ENCODE measurements around the gene ELMO1. TPM values are rescaled to one million over a fixed set of nuclear protein-coding genes. Genes with fewer than 3 reads are reported as not detected.

ELMO1 gene
- total and polyA plus RNA-seq, 4 donors: 10.1 to 183 (median 34.4) TPM

DNA sequence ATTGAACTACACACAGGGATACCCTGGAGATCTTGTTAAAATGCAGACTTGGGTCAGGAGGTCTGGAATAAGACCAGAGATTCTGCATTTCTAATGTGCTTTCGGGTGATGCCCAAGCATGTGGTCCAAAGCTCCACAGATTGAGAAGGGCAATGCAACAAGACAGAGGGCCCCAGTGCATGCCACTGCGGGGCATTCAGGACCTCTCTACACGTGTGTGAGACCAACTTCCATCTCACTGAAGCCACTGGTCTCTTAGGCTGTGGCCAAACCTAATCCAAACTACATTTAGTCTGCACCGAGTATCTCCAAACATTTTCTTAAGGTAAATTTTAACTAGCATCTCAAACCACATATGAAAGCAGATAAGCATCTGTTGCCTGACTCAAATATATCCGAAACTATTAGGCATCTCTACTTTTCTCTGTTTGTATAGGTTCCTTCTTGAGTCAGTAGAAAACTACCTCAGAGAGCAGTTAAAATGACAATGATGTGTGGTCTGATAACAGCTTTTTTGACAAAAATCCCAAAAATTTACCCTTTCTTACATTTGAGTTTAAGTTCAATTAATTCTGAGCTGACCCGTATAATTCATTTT lies 107.5 kb downstream of the ELMO1 start:
- DNase-seq: no peak
- Histone ChIP-seq H3K9me3 (ENCODE audit: control insufficient read depth in 4 of 4, insufficient read depth in 3 of 4, low read length in 3 of 4) (no peaks in the 10 kb centered on the region), H3K27ac (ENCODE audit: low read depth in 1 of 2, low read length in 1 of 2) (no peak overlapping the region), H3K27me3 (ENCODE audit: control insufficient read depth in 3 of 3, insufficient read depth in 3 of 3, low read length in 2 of 3) (no peaks in the 10 kb centered on the region), H3K4me3 (no peak overlapping the region), H3K9ac (ENCODE audit: insufficient read depth in 1 of 2, low read length in 2 of 2) (no peak overlapping the region), H3K4me1 (ENCODE audit: control insufficient read depth in 5 of 5, insufficient read depth in 5 of 5, low read length in 5 of 5) (peaks cover 0 to 16% (median 2%) of the 10 kb centered on the region in 5 donors), H3K36me3 (ENCODE audit: control insufficient read depth in 4 of 4, insufficient read depth in 4 of 4, low read length in 4 of 4) (peaks cover 0 to 13% (median 5%) of the 10 kb centered on the region in 4 donors)
- TF ChIP-seq, protein P1, sequence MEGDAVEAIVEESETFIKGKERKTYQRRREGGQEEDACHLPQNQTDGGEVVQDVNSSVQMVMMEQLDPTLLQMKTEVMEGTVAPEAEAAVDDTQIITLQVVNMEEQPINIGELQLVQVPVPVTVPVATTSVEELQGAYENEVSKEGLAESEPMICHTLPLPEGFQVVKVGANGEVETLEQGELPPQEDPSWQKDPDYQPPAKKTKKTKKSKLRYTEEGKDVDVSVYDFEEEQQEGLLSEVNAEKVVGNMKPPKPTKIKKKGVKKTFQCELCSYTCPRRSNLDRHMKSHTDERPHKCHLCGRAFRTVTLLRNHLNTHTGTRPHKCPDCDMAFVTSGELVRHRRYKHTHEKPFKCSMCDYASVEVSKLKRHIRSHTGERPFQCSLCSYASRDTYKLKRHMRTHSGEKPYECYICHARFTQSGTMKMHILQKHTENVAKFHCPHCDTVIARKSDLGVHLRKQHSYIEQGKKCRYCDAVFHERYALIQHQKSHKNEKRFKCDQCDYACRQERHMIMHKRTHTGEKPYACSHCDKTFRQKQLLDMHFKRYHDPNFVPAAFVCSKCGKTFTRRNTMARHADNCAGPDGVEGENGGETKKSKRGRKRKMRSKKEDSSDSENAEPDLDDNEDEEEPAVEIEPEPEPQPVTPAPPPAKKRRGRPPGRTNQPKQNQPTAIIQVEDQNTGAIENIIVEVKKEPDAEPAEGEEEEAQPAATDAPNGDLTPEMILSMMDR (IDR thresholded peaks at IDR 0.05; ENCODE audit: control extremely low read depth, extremely low read depth): no peak
- ATAC-seq (ENCODE audit: insufficient read depth, low FRiP score): no peak
- WGBS, 2 donors: 30 to 49% methylated on average over 6 of the region's 6 CpGs

DNA sequence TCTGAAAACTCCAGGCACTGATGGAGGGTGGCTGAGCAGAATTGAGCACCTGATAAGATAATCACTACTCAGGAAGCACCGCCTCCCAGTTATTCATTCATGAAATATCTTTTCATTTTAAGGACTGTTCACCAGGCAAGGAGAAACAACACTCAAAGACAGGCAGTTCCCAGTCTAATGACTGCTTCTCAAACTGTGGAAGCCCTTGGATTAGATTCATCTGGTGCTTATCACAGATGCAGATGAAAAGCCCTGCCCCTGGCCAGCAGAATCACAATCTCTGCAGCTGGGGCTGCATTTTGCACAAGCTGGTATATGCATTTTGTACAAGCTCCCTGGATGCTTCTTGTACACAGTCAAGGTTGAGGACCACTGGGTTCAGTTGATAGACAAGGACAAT lies 109.7 kb downstream of the ELMO1 start:
- H3K27me3 ChIP-seq (ENCODE audit: control insufficient read depth in 3 of 3, insufficient read depth in 3 of 3, low read length in 2 of 3): no peaks in the 10 kb centered on the region
- H3K9me3 ChIP-seq (ENCODE audit: control insufficient read depth in 4 of 4, insufficient read depth in 3 of 4, low read length in 3 of 4): no peaks in the 10 kb centered on the region
- no peak overlapping the region for H3K27ac ChIP-seq (ENCODE audit: low read depth in 1 of 2, low read length in 1 of 2)
- no peak overlapping the region for H3K4me3 ChIP-seq
- DNase-seq (no peak), ATAC-seq (ENCODE audit: insufficient read depth, low FRiP score) (no peak)
- 78 to 93% methylated on average over 1 of the region's 1 CpG for WGBS, 2 donors
- peaks cover 0 to 13% (median 7%) of the 10 kb centered on the region in 4 donors for H3K36me3 ChIP-seq (ENCODE audit: control insufficient read depth in 4 of 4, insufficient read depth in 4 of 4, low read length in 4 of 4)
- TF ChIP-seq, protein P1 (IDR thresholded peaks at IDR 0.05; ENCODE audit: control extremely low read depth, extremely low read depth): no peak
- H3K4me1 ChIP-seq (ENCODE audit: control insufficient read depth in 5 of 5, insufficient read depth in 5 of 5, low read length in 5 of 5): peaks cover 0 to 7% (median 2%) of the 10 kb centered on the region in 5 donors
- H3K9ac ChIP-seq (ENCODE audit: insufficient read depth in 1 of 2, low read length in 2 of 2): no peak overlapping the region

DNA sequence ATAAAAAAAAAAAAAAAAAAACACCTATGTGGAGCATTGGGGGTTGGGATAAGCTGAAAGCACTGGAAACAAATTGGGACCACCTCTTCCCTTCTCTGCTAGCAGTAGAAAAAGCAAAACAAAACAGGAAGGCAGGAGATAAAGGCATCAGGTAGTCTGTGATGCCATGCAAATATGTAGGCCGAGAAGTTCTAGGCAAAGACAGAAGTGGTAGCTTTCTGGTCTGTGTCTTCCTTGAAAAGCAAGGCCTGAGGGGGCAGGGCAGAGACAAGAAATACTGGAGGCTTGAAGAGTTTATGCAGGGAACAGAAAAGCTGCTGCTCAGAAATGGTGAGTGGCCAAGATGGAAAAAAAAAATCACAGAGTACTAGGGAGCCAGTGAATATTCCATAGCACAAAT lies 111.1 kb downstream of the ELMO1 start:
- Histone ChIP-seq H3K36me3 (ENCODE audit: control insufficient read depth in 4 of 4, insufficient read depth in 4 of 4, low read length in 4 of 4) (peaks cover 0 to 9% (median 7%) of the 10 kb centered on the region in 4 donors), H3K27me3 (ENCODE audit: control insufficient read depth in 3 of 3, insufficient read depth in 3 of 3, low read length in 2 of 3) (no peaks in the 10 kb centered on the region), H3K4me1 (ENCODE audit: control insufficient read depth in 5 of 5, insufficient read depth in 5 of 5, low read length in 5 of 5) (peaks cover 0 to 7% (median 2%) of the 10 kb centered on the region in 5 donors), H3K9ac (ENCODE audit: insufficient read depth in 1 of 2, low read length in 2 of 2) (no peak overlapping the region), H3K9me3 (ENCODE audit: control insufficient read depth in 4 of 4, insufficient read depth in 3 of 4, low read length in 3 of 4) (no peaks in the 10 kb centered on the region), H3K4me3 (no peak overlapping the region), H3K27ac (ENCODE audit: low read depth in 1 of 2, low read length in 1 of 2) (no peak overlapping the region)
- ATAC-seq (ENCODE audit: insufficient read depth, low FRiP score) (no peak), DNase-seq (no peak)
- TF ChIP-seq, protein P1 (IDR thresholded peaks at IDR 0.05; ENCODE audit: control extremely low read depth, extremely low read depth): no peak
- 24 to 65% methylated on average over 1 of the region's 1 CpG for WGBS, 2 donors

DNA sequence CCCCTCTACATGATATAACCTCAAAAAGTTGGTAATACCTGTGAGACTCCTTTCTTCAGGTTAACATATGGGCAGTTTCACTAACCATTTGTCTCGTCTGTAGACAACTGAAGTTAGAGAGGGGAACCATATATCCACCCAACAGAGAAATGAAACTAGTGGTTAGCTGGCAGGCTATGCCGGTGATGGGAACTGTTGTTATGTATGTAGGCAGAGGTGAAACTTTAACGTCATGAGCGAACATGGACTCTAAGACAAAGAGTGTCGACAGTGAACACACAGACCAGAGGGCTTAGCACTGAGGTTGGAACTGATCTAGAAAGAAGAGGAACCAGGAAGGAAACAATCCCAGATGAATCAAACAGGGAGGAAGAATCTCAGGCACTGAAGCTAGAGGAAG lies 112.4 kb downstream of the ELMO1 start:
- TF ChIP-seq, protein P1 (IDR thresholded peaks at IDR 0.05; ENCODE audit: control extremely low read depth, extremely low read depth): no peak

More for the DNA sequence above, 112.4 kb downstream of the ELMO1 start:
- 66 to 71% methylated on average over 5 of the region's 5 CpGs for WGBS, 2 donors
- peaks cover 0 to 4% (median 2%) of the 10 kb centered on the region in 5 donors for H3K4me1 ChIP-seq (ENCODE audit: control insufficient read depth in 5 of 5, insufficient read depth in 5 of 5, low read length in 5 of 5)
- H3K9ac ChIP-seq (ENCODE audit: insufficient read depth in 1 of 2, low read length in 2 of 2): no peak overlapping the region
- peaks cover 0 to 12% (median 6%) of the 10 kb centered on the region in 4 donors for H3K36me3 ChIP-seq (ENCODE audit: control insufficient read depth in 4 of 4, insufficient read depth in 4 of 4, low read length in 4 of 4)
- H3K4me3 ChIP-seq: no peak overlapping the region
- no peaks in the 10 kb centered on the region for H3K9me3 ChIP-seq (ENCODE audit: control insufficient read depth in 4 of 4, insufficient read depth in 3 of 4, low read length in 3 of 4)
- no peak for DNase-seq
- H3K27me3 ChIP-seq (ENCODE audit: control insufficient read depth in 3 of 3, insufficient read depth in 3 of 3, low read length in 2 of 3): no peaks in the 10 kb centered on the region
- ATAC-seq (ENCODE audit: insufficient read depth, low FRiP score): no peak
- no peak overlapping the region for H3K27ac ChIP-seq (ENCODE audit: low read depth in 1 of 2, low read length in 1 of 2)

Measured in lung (tissue), 12 donors.